GM19468 (cell line): ENCODE data around the gene KLRF2.

Source experiments
- ATAC-seq: cut with Tn5 transposase; IDR thresholded peaks from one replicate; pipeline ENCODE4 v1.9.1; 2021; ENCODE audit warnings: mild to moderate bottlenecking, moderate library complexity, moderate number of reproducible peaks; ENCODE audit not compliant: unreplicated experiment; ENCODE audit errors: extremely low read depth

Gene KLRF2

GRCh38 chr12:9931245-9931644, 50.0 kb downstream of the KLRF2 start:
- ATAC-seq, result no peak

GRCh38 chr12:9932270-9932669, 51.0 kb downstream of the KLRF2 start, which contains the start of gene CLEC2A:
Gene CLEC2A, minus strand, starts transcription at chr12:9932370. Its CDS starts 41 bp downstream, at chr12:9932329.
- no peak for ATAC-seq

GRCh38 chr12:9933958-9934357, 52.7 kb downstream of the KLRF2 start:
- ATAC-seq, result no peak

GRCh38 chr12:9935026-9935425, 53.7 kb downstream of the KLRF2 start:
- no peak for ATAC-seq

GRCh38 chr12:9936591-9936990, 55.3 kb downstream of the KLRF2 start:
- ATAC-seq, result no peak

- no peak for ATAC-seq
Observed at GRCh38 chr12:9940375-9940774, 59.1 kb downstream of the KLRF2 start.

GRCh38 chr12:9941838-9942237, 60.5 kb downstream of the KLRF2 start:
- ATAC-seq, result no peak

GRCh38 chr12:9943240-9943639, 62.0 kb downstream of the KLRF2 start:
- ATAC-seq, result no peak

- no peak for ATAC-seq
Observed at GRCh38 chr12:9944391-9944790, 63.1 kb downstream of the KLRF2 start.
